HG02759 (cell line): ENCODE results near the gene BBS9.

ENCODE experiments used
- ATAC-seq: cut with Tn5 transposase; IDR thresholded peaks from one replicate; pipeline ENCODE4 v1.9.1; 2021; ENCODE audit warnings: mild to moderate bottlenecking, moderate library complexity; ENCODE audit not compliant: unreplicated experiment

BBS9 gene

GRCh38 chr7:33636359-33636758 lies 507.0 kb downstream of the BBS9 start:
- no peak for ATAC-seq

- no peak for ATAC-seq
These were observed 510.3 kb downstream of the BBS9 start for GRCh38 chr7:33639552-33640197.

DNA sequence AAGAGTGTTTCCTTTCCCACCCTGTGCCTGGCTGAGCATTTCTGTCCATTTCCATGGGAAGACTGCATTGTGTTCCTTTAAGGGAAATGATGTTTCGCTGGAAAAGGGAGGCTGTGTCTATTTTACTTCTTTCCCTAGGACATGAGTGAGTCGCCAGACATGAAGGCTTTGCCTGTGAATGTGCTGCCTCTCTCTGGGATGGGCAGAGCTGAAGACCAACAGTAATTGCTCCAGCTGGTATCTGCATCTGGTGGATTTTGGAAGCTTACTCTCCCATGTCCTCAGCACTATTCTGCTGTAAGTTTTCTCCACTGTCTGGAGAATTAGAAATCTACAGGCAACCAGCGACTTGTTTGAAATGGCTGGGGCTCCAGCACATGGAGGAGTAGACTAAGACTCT lies 511.4 kb downstream of the BBS9 start:
- ATAC-seq = no peak

DNA sequence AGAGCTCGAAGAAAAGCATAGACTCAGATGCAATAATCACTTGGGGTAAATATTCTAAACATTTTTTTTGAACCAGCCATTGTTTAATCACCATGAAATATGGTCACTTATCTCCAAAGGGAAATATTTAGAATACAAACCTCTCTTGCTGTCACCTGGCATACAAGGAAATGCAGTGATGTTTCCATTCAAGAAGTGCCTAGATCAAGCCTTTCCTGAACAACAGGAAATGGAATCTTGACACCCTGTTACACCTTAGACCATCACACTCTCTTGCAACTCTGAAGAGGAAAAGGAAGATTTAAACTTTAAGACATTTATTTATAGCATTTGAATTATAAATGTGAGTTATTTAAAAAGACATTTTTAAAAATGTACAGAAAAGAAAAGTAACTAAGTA lies 512.9 kb downstream of the BBS9 start:
- no peak for ATAC-seq

- no peak for ATAC-seq
These were observed 514.2 kb downstream of the BBS9 start for GRCh38 chr7:33643530-33643929.

DNA sequence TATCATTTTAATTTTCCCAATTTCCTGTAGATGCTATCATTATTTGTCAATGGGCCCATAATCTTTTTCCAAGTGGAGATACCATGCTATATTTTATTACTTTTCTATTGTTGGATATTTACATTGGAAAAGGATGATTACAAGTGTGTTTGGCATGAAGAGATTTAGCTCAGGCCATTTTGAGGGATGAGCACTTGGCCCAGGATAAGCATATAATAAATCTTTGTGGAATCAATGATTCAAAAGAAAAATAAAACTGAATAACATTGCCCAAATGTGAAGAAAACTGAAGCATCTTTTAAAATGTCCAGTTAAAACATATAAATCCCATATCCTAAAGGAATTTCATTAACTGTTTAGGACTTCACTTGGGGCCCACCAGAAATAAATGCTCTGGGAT lies 515.1 kb downstream of the BBS9 start:
- ATAC-seq = no peak

GRCh38 chr7:33645104-33645503 lies 515.7 kb downstream of the BBS9 start:
- no peak for ATAC-seq

DNA sequence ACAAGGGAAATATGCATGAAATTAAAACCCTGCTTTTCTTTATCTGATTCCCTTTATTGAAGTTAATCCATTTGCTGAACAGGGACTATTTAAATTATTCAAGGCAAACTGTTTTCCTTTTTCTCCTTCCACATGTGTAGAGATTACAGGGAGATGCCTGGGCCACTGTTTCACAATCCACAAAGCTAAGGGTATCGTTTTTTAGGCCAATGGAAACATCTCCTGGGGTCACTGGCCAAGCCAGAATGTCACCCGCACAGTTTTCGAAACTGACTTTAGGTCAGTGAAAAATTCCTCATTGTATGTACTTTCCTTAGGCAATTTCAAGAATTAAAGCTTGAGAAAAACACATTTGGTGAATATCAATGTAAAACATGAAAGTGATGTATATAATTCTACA lies 516.8 kb downstream of the BBS9 start:
- no peak for ATAC-seq

GRCh38 chr7:33646891-33647391 lies 517.6 kb downstream of the BBS9 start:
- no peak for ATAC-seq

DNA sequence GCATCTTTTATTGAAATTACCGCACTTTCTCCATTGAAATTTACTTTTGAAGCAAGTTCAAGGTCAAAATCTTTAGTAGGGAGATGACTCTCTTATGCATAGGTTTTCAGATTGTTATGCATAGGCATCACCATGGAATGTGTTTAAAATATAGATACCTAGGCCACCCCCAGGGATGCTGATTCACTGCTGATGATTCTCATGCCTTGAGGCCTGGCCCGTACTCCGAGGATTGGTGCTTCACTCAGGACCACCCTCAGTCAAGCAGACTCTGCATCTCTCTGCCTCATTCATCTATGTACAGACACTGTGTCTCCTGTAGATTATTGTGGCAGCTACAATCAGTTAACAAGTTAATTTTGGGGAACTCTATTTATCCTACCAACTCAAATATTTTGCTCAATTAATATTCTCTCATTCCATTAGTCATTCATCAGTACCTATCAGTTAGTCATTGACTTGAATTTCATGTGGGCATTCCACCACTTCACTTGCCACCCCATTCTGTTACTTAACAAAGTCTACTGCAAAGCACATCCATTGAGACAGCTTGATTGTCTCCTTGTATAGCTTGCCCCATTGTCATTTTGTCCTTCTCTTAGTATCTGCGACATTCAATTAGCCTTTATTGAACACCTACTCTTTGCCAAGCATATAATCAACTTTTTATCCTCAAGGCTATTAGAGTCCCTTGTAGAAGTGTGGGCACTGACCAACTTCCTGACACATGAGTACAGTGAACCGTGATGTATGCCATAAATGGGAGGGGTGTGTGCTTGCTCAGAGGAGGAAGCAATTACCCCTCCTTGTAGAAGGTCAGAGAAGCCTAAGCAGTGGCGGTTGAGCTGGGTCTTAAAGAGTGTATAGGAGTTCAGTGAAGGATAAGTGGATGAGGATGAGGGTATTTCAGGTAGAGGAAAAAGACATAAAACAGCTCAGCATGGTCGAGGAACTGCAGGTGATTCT lies 520.4 kb downstream of the BBS9 start:
- no peak for ATAC-seq

- ATAC-seq = no peak
These were observed 521.5 kb downstream of the BBS9 start for GRCh38 chr7:33650828-33651227.

DNA sequence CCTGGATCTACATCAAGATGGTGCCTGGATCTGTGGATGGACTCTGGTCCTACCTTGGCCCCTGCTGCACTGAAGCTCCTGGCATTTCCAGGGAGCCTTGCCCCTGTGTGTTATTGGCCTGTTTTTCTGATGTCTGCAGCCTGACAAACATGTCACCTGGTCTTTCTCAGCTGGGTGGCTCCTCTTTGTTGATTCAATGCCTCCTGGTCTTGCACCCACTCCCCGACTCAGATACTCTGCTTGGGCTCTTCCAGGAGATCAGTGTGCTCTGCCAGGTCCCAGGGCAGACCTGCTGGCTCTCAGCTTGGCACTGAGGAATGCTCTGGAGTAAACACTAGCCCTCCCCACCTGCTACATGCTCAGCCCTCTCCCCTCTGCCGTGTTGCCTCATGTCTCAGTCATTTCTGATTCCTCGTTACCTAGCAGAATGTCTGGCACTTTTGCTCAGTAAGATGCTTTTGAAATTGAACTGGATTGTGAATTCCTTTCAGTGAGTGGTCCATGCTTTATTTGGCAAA lies 522.7 kb downstream of the BBS9 start:
- ATAC-seq = no peak

DNA sequence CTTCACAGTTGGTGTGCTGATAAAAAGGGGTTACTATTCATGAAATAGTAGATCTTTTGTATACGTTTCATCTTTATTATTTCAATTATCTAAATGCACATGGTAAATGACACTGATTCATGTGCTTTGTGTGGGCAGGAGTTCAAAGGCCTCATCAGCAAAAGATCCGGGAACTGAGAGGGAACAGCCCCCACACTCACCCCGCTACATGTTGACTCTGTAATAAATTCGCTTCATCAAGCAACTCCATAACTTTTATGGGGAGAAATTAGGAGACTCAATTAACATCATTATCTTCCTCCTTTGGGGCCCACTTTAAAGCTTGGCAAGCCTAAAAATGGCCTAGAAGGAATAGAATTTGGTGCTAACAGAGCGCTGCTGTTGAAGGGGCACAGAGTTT lies 525.3 kb downstream of the BBS9 start:
- no peak for ATAC-seq
